Renal cortex interstitium (tissue), 11 donors: ENCODE data around the gene ANXA4. TPM values are rescaled to one million over a fixed set of nuclear protein-coding genes. Genes with fewer than 3 reads are reported as not detected.
A peak's percentile ranks its signal among the peaks of the same experiment; 100 is the strongest.
"Not testable (repeated sequence)": the region's sequence is repeated elsewhere in the genome, so short reads cannot be mapped to it uniquely, and the experiment has no call there.

Experiments used
- DNase-seq, 11 donors: peaks; one replicate each; pipeline ENCODE4 v3.0.0-alpha.2; 2013; ENCODE audit warnings: low read depth in 9 of 11, low spot score in 4 of 11; ENCODE audit errors: extremely low read depth in 1 of 11
- polyA plus RNA-seq, 3 donors: library from polyadenylated mRNA; unstranded; fragments of 120-200 nt; gene quantifications; one replicate each; pipeline ENCODE4 v1.2.1, GENCODE V29; 2013; ENCODE audit not compliant: insufficient read length in 3 of 3

ANXA4 gene
- polyA plus RNA-seq, 3 donors = 217 to 275 (median 226) TPM

DNA sequence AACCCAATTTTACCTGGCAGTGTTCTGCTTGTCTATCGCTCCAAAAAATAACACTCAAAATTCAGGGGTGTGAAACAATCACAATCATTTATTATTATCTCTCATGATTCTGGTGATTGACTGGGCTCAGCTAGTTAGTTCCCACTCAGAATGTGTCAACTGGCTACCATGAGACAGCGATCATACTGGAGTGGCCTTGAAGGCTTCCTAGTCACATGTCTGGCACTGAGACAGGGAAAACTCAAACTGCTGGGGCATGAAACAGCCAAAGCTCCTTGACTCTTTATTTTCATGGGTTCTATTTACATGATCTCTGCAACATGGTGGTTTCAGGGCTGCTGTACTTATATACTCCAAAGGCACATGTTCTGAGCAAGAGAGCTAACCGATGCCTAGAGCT is 6.2 kb upstream of the ANXA4 start:
- DNase-seq = no peak

DNA sequence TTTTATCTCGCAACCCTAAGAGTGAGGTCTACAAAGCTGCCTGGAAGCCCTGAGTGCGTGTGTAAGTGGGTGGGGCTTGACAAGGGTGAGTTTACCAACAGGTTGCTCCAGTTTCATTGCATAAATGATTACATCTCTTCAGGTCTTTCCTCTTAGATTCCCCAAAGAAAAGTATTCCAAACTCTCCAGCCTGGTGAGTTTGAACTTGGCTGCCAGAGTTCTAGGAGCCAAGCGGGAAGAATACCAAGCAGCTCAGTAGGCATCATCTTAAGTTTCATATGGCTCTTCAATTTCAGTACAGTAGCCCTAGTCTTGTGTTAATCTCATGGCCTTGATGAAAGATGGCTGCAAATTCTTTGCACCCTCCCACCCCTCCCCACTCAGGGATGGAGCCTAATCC is 3.8 kb upstream of the ANXA4 start:
- DNase-seq = not testable (repeated sequence)

DNA sequence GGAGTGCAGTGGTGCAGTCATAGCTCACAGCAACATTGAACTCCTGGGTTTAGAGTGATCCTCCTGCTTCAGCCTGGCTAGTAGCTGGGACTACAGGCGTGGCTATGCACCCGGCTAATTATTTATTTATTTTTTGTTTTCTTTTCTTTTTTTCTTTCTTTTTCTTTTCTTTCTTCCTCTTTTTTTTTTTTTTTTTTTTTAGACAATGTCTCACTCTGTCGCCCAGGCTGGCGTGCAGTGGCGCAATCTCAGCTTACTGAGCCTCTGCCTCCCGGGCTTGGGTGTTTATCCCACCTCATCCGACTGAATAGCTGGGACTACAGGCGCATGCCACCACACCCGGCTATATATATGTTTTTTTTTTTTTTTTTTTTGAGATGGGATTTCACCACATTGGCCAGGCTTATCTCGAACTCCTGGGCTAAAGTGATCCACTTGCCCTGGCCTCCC is 1.4 kb upstream of the ANXA4 start:
- no peak for DNase-seq

DNA sequence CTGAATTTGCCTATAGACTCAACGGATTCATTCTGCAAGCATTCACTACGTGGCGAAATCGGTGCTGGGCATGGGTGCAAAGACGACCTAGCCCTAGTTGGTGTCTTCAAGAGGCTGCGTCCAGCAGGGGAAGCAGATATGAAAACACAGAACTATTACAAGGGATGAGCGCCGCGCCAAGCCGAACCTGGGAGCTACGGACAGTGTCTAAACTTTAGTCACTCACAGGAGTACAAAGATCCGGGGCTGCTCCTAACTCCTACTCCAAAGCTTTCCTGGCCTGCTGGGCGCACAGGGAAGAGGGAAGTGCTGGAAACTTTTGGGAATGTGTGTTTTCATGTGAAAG is 732 bp upstream of the ANXA4 start:
- peak in 2 of 11 donors; percentile 54 to 56 for DNase-seq

DNA sequence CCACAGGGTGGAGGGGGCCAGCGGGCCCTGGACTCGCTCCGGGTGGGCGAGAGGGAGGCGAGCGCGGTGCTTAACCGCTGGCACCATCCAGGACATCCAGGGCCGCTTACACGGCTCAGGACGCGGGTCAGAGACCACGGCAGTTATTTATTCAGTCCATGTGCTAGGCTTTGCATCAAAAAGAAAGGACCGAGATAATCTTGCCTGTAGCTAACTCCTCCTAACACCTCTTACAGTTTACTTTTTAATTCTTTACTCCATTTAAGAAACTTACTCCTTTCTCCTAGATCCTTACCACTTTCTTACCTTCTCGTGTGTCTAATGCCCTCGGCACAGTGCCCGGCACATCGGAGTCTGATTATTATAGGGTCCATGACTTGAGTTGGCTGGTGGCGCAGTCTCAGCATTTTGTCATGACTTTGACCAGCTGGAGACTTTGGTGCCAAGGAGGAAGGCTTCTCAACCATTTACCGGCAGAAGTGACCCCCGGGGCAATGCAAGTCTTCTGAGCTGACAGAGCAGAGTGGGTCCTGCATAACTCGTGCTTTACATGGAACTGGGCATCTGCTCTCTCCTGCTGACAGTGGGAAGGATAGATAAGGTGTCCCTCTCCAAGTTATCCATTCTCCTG is 503 bp downstream of the ANXA4 start:
- DNase-seq = no peak

DNA sequence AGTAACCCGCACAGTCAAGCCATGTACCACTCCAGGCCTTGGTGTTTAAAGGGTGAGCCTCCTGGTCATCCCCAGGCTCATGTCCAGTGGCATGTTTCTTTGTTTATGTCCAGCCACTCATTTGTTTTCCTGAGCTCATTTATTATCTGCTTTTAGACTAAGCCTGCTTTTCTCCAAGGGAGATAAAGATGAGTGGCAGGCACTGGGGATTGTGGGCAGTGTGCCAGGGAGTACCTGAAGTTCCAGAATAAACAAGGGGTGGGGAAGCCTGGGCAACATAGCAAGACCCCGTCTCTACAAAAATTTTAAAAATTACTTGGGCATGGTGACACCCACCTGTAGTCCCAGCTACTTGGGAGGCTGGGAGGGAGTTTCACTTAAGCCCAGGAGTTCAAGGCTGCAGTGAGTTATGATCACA is 1.9 kb downstream of the ANXA4 start:
- DNase-seq = no peak

DNA sequence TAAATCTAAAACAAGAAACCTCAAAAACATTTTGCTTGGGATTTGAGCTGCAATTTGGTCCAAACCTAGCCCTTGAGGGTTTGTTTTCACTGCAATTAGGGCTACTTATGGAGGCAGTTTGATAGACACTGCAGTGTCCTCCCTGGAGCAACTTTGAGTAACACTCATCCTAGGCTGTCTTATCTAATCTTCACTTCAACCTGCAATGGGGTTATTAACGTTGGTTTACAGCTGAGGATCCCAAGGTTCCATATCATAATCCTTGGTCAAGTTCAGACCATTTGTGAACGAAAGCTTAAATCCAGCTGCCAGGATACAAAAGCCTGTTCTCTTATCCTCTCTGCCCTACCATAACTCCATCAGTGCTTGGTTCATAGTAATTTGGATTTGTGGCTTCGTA is 2.5 kb downstream of the ANXA4 start:
- no peak for DNase-seq

DNA sequence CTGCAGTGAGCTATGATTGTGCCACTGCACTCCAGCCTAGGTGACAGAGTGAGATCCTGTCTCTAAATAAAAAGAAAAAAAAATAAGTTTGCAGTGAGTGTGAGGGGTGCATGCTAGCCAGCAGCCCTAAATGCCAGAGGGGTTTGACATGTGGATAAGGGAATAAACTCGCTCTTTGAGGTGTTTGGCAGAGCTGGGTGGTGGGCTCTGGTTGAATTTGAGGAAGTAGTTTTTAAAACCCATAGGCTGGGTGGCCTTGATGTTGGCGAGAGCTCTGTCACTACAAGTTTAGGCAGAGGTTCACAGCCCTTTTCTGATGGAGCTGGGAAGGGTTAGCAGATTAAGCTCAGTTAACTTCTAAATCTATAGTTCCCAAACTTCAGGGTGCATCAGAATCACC is 3.1 kb downstream of the ANXA4 start:
- DNase-seq = no peak

DNA sequence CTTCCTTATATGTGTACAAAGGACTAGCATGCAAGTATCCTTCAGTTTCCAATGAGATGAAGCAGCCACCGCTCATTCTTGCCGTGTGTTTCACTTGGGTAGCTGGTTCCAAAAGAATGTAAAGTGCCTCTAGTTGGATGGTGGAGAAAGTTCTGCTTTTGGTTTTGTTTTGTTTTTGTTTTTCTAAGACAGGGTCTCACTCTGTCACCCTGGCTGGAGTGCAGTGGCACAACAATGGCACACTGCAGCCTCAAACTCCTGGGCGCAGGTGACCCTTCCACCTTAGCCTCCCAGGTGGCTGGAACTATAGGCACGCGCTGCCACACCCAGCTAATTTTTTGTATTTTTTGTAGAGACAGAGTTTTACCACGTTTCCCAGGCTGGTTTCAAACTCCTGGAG is 8.3 kb downstream of the ANXA4 start:
- DNase-seq = no peak

DNA sequence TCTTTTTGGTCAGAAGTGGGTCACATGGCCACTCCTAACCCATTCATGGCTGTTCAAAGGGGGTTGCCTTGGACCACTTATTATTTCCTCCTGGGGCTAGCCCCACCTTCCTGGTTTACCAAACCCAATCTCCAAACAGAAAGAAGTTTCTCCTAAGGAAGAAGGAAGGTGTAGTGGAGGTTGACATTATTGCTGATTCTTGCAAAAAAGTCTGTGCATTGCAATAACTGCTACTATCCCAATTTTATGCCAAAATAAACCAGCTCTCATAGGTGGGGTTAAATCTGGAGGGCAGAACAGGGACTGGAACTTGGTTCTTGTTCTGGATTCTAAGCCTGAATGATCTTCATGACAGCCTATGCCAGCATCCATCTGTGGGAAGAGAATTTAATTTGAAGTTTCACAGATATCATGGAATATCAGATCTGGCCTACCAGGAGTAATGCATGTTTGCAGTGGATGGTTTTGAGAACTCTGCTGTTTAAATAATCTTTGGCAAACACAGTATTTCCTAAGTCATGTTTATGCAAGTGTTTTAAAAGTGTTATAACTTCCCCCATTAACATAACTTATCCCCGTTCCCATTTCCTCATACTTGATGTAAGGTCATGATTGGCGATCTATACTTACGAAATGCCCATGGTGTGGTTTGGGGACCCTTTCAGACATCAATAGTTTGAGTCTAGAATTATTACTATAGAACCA is 11.9 kb downstream of the ANXA4 start:
- no peak for DNase-seq

DNA sequence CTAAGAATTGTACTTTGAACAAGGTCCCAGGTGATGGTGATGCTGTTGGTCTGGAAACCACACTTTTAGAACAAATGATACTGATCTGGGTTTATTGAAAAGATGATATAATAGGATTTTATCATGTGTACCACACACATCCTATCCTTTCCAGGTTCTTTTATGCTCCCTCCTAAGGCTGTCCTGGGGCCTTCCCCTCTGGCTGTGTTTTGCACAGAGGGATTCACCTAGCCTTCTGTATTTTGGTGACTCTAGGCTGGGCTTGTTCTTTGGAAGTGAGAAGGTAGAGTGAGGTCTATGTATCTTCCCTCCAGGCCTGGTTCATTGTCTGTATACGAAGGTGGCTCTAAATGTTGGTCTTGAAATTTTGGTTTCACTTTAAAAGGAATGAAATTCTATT is 12.7 kb downstream of the ANXA4 start:
- DNase-seq = no peak

DNA sequence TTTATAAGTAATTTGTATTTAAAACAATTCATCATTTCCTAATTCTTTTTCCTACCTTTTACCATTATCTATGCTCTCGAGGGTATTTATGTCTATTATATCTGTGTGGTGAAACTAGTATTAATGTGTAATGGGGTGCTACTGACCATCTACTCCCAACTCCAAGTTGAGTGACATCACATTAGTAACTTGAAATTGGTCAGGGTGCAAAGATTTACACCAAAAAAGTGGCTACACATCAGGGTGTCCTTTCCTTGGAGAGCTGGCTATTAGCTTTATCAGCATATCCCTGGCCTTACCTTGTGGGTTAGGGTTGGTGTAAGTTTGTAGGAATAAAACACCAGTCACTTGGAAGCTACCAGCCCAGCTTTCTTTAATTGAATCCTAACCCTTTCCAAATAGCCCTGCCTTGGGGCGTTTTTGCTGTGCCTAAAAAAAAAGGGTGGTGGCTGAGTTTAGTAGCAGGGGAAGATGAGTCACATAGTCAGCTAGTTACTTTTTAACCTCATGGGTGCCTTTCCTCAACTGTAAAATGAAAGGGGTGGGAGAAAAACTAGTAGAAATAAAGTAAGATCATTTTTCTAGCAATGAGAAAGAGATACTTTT is 14.0 kb downstream of the ANXA4 start:
- no peak for DNase-seq

DNA sequence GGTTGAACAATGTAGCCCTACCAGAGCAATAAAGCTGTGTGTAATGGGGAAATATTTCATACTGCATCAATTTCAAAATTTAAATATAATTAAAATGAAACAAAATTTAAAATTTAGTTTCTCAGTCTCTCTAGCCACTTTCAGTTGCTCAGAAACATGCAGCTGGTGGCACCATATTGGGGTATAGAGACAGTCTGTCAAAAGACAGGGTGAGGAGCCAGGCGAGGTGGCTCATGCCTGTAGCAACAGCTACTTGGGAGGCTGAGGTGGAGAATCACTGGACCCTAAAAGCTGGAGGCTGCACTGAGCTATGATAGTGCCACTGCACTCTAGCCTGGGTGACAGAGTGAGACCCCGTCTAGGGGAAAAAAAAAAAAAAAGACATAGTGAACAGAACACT is 20.1 kb downstream of the ANXA4 start:
- no peak for DNase-seq

DNA sequence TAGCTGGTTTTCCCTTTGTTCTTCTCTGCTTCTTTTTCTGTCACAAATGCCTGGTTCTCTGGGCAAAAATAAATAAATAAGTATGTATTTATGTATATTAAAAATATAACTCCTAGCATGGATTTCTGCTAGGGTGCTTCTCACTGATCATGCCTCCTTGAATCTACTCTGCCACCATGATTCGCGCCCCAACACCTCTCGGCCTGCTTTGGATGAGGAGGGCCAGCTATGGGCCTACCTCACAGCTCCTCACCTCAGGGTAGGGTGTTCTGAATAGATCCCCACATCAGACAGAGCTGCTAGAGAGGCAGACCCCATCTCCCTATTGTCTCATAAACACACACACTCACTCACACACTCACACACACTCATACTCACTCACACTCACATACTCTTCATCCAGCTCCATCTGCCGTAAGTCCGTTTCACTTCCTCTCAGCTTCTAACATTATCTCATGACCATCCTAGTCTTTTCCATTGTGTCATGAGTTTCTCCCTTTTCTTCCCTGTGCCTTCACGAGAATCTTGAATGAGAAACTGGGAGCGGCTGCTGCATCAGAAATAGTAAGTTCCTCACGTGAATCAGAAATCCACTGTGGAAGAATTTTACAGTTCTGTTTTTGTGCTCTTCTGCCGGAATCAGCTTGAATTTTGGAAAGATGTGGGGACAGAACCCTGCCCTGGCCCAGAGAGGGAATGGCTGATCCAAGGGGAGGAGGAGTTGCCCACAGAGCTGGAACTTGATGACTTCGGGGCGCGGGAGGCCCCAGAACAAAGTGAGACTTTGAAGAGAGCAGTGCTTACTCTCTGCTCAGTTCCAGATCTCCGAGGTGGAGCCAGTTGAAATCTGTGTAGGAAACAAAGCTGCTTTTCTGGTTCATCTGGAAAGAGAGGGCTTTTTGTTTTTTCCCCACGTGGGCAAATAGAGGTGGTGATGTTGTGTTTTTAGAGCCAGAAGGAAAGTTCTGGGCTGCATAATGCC is 20.9 kb downstream of the ANXA4 start:
- DNase-seq = no peak

DNA sequence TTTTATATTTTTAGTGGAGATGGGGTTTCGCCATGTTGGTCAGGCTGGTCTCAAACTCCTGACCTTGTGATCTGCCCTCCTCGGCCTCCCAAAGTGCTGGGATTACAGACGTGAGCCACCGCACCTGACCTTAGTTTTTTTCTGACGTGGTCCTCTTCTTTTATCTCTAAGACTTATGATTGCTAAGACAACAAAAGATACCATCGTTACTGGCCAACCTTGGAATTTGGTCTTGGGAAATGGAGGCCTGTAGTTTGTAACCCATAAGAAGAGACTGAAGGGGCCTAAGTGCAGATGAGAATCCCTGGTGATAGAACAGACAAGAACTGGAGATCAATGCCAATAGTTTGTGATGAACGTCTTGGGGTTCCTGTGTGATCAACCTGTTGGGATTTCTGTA is 21.9 kb downstream of the ANXA4 start:
- DNase-seq = not testable (repeated sequence)

DNA sequence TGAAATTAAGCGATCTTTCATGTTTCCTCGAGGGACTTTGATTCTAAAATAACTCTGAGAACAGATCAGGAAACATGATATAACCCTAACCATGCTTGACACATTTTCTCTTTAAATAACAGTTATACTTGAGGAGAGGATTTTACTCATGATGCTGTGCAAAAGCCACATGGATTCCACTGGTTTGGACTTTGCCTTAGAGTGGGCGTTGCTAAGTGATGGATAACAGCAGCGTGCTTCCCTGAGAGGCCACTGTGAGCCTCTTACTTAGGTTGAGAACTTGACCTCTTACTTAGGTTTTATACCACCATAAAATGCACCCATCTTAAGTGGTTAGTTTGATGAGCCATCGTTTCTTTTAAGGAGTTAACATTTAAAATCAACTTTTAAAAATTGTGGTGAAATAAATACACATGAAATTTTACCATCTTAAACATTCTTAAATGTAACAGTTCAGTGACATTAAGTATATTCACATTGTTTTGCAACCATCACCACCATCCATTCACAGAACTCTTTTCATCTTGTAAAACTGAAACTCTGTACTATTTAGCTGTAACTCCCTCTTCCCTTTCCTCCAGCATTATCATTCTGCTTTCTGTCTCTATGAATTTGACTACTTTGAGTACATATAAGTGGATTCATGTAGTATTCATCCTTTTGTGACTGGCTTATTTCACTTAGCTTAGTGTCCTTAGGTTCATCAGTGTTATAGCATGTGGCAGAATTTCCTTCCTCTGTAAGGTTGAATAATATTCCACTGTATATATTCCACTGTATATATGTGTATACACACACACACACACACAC is 22.6 kb downstream of the ANXA4 start:
- no peak for DNase-seq

DNA sequence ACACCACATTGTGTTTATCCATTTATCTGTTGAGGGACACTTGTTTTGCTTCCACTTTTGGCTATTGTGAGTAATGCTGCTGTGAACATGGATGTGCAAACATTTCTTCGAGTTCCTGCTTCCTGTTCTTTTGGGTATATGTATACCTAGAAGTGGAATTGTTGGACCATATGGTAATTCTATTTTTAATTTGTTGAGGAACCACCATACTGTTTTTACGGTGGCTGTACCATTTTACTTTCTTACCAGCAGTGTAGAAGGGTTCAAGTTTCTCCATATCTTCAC is 23.1 kb downstream of the ANXA4 start:
- DNase-seq = no peak

DNA sequence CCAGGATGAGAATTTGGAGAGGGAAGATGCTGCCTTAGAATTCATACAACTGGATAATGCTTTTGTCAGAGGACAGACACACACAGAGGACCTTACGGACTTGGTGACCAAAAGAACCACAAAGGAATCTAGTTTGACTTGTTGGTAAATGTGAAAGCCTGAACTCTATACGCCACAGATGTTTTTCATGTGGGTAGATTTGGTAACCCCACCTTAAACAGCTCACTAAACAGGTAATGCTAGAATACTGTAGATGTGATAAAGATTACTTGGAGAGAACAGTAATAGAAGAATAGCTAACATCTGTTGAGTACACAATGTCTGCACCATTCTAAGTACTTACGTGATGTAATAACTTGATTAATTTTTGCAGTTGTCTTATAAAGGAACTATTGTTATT is 24.1 kb downstream of the ANXA4 start:
- DNase-seq = no peak

DNA sequence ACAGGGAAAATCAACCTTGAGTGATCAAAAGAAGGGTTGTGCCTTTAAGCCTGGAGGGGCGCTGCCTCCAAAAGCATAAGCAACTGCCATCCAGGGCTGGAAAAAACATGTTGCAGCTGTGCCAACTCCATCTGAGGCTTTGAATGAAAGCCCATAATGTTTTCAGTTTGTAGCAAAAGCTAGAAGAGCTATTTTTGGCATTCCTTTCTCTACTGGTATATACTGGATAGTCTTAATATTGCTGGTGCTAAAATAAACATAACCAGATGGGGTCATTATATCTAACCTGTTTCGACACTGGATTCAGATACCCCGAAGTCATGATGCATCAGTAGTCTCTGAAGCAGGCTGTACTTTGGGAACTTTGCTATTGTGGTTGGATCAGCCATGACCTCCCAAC is 25.1 kb downstream of the ANXA4 start:
- no peak for DNase-seq
